GM19452 (cell line): ENCODE data around the gene DEFB132.
A peak's percentile ranks its signal among the peaks of the same experiment; 100 is the strongest.

ENCODE experiments used
- ATAC-seq: cut with Tn5 transposase; IDR thresholded peaks from one replicate; pipeline ENCODE4 v1.9.1; 2021; ENCODE audit not compliant: unreplicated experiment

Gene DEFB132

DNA sequence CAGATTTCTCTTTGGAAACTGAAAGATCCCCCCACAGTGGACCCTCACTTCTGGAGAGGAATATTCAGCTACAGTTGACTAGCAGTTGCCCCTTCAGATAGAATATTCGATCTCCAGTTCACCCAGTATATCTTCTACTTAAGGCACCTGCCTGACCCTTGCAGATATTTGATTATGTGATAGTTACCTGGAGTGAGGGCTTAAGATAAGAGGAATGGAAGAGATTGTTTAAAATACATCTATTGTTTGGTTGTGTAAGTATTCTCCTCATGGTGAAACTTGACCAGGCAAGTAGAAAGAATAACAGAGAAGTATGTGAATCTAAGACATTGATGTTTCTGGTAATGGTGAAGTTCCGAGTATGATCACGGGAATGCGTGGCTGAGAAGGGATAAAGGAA, 38.3 kb downstream of the DEFB132 start:
- no peak for ATAC-seq

DNA sequence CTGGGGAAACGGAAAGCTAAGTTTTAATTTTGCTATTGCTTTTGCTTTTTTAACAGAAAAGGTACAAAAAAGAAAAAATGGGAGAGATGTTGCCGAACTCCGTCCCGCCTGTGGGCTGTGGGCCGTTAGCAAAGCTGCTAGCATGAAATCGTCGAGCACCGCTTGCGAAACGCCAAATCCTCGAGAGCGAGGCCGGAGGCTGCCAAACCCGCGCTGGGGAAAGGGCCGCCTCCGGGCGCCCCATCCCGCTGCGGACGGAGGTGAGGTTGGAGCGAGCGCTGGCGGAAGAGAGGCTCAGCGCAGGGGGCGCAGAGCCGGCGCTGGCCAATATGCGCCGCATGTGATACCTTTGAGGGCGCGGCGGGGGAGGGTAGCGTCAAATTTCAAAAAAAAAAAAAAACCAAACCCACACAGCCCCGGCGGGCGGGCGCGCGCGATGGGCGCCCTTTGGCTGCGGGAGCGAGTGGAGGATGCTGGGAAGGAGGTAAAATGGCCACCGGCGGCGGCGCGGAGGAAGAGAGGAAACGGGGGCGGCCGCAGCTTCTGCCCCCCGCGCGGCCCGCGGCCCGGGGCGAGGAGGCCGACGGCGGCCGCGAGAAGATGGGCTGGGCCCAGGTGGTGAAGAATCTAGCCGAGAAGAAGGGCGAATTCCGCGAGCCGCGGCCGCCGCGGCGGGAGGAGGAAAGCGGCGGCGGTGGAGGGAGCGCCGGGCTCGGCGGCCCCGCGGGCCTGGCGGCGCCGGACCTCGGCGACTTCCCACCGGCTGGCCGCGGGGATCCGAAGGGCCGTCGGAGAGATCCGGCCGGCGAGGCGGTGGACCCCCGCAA, 39.8 kb downstream of the DEFB132 start, which contains the start of gene ZCCHC3:
TSS of gene ZCCHC3 (plus strand) at position 473 of the 827 bp plus-strand sequence. CDS start at position 490, 17 bp downstream.
- peak; percentile 73 for ATAC-seq

DNA sequence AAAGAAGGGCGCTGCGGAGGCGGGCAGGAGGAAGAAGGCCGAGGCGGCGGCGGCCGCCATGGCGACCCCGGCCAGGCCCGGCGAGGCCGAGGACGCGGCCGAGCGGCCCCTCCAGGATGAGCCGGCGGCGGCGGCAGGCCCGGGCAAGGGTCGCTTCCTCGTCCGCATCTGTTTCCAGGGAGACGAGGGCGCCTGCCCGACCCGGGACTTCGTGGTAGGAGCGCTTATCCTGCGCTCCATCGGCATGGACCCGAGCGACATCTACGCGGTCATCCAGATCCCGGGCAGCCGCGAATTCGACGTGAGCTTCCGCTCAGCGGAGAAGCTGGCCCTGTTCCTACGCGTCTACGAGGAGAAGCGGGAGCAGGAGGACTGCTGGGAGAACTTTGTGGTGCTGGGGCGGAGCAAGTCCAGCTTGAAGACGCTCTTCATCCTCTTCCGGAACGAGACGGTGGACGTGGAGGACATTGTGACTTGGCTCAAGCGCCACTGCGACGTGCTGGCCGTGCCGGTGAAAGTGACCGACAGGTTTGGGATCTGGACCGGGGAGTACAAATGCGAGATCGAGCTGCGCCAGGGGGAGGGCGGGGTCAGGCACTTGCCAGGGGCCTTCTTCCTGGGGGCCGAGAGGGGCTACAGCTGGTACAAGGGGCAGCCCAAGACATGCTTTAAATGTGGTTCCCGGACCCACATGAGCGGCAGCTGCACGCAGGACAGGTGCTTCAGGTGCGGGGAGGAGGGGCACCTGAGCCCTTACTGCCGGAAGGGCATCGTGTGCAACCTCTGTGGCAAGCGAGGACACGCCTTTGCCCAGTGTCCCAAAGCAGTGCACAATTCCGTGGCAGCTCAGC, 40.6 kb downstream of the DEFB132 start:
- ATAC-seq, result peak; percentile 28

DNA sequence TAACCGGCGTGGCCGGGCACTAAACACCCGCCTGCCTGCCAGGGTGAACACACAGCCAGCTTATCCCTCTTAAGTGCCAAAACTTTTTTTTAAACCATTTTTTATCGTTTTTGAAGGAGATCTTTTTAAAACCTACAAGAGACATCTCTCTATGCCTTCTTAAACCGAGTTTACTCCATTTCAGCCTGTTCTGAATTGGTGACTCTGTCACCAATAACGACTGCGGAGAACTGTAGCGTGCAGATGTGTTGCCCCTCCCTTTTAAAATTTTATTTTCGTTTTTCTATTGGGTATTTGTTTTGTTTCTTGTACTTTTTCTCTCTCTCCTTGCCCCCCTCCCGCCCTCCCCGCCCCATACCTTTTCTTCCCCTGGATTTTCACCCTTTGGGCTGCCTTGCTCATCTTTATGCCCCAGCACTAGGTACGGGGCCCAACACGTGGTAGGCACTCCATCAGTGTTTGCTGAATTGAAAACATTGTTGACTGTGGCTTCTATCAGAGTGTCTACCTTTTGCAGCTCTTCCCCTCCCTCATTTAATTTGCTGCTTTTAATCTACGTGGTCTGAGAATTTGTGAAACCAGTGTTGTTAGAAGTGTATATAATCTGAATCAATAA, 41.4 kb downstream of the DEFB132 start:
- no peak for ATAC-seq

DNA sequence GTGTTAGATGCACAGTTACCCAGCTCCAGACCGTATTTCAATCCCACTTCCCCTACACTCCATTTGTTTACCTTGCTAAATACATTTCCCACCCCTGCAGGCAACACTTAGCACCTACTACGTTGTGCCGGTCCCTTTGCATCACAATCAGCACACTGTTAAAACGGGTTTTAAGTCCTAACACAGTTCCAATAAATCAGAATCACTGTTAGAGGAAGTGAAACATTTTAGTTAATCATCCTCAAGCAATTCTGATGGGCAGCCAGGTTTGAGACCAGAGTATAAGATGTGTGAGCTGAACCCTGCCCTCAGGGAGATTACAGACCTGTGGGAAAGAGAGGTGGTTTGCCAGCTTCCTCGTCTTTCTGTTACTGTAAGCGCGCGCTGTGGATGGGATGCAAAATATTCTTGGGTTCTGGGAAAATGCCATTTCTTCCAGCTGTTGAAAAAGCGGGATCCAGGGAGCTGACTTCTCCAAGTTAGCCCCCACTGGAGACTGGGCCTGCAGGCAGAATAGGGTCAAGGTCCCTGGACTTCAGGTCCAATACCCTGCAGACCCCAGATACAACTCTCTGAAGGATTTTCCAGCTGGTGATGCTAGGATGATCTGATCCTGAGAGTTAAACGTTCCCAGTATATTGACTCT, 42.9 kb downstream of the DEFB132 start:
- ATAC-seq, result no peak

DNA sequence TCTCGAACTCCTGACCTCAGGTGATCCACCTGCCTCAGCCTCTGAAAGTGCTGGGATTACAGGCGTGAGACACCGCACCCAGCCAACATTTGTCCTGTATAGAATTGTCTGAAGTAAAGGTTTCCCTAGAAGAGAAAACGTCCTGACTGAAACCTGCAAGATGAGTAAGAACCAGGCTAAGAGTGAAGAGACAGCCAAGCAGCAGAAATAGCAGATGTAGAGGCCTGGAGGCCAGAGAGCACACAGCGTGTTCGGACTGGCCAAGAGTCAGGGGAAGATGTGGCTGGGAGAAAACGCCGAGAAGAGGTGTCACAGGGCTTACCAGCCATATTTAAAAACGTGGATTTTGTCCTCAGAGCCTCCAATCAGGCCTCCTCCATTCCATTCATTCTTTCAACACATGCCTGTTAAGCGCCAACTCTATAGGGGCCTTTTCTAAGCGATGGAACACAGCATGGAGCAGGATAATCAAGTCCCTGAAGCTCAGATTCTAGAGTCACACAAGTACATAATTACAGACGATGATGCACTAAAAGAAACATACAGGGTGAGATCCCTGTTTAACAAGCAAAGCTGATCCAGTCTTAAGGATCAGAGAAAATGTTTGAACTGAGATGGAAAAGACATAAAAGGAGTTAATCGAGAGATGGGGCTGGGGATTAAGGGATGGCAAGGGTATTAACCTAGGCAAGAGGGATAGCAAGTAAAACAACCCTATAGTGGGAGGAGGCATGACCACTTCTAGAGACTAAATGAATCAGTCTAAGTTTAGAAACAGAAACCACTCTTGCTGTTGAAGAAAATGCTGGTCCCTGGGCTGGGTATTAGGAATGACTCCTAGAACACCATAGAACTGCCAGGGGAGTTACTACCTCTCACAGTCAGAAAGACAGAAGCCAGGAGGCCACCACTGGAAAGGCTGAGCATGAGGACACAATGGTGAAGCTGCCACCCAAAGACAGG, 44.6 kb downstream of the DEFB132 start:
- ATAC-seq, result no peak

DNA sequence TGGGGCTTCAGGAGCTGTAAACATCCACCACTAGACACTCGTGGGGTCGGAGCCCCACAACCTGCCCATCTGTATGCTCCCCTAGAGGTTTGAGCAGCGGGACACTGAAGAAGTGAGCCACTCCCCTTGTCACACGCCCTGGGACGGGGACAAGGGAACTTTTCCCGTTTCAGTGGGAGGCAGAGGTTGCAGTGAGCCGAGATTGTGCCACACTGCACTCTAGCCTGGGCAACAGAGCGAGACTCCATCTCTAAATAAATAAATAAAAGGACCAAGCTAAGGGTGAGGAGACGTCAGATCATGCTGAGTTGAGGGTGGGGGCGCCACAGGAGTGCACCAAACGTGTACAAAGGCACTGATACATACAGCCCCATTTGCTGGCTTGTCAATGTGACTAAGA, 48.2 kb downstream of the DEFB132 start:
- ATAC-seq, result no peak

DNA sequence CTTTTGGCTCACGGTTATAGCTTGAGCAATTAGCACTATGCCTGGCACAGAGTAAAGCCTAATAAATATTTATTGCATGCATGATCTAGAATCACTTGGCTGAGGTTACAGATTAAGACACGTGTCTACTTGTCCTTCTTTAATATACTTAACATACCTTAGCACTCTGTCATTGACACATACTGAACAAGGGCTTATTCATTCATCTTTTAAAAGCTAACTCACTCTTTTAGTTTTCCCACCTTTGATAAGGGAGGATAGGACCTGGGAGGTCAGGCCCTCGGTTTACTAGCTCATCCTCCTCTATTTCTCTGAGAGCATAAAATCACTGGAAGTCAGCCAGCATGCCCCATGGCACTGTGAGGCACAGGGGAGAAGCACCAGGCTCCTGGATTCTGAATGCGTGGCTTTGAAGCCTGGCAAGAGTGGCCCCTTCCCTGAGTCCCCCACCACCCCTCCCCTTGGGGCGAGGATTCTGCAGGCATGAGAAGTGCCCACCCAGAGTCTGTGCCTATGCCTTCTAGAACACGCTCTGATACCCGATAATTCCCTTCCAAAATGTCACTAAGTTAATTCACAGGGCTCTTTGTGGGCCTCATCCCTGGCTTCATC, 51.0 kb downstream of the DEFB132 start:
- ATAC-seq, result no peak

DNA sequence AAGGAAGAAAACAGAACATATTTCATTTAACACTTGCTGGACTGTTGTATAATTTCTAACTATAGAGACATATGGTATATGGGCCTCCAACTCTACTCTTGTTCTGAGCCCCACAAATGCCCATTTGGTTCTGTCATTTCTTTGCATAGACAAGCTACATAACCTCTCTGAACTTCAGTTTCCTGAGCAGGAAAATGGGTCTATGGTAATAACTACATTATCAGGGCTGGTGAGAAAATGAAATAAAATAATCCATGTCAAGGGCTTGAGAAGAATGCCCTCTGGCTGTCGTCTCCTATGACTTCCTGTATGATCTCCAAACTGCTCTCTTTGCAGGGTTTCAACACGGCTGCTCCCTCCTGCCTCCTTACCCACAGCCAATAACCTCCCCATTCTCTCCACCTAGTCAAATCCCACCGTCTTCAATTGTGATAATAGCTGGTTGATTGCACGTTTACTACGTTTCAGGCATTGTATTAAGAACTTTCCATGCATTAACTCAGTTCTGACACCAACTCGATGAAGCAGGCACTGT, 51.8 kb downstream of the DEFB132 start:
- no peak for ATAC-seq

DNA sequence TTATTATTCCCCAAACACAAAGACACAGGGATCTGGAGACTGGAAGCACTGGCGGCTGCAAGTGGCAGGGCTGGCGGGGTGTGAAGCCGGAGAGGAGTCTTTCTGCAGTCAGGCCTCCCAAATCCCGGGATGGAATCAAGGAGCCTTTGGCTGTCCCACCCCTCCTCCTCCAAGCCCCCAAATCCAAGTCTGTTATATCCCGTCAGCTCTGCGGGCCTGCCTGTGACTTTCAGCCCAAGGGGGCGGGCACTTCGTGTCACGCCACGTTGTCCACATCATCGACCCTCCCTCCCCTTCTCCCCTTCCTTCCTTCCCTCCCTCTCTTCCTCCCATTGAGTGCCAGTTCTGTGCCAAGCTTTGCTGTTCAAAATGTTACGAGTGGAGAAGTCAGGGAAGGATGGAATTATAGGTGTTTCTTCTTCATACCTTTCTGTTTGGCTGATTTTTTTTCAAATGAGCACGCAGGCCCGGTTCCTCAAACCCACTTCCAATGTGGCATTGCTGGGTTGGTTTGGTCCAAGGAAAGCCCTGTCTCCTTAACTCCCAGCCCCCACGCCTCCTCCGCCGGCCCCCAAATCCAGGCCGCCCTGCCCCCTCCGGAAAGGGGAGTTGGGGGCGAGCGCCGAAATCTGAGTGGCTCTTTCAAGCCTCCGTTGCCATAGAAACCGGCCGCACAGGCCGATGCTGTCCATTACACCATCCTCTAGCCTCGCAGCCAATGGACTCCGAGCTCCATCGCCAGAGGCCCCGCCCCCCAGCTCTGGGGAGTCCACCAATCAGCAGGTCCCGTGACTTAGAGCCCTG, 52.5 kb downstream of the DEFB132 start:
- ATAC-seq, result peak; percentile 95

DNA sequence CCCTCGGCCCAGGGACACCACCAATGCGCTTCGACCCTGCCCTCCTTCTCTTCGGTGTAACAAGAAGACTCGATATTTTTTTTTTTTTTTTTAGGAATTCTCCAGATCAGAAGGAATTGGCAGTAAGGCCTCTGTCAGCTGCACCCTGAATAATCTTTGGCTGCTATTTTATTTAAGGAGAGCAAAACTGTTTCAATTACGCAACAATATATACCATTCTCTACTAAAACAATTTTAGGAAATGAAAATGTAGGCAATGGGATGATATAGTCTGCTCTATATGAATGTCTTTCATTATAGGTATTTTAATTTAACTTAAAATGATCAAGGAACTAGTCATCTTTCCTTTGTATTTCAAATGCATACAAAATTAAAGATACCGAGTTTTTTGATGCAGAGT, 53.1 kb downstream of the DEFB132 start:
- ATAC-seq, result no peak
